HG03442 (cell line): Measurements from ENCODE around the gene CDC34.
A peak's percentile ranks its signal among the peaks of the same experiment; 100 is the strongest.

ENCODE experiments used
- ATAC-seq: cut with Tn5 transposase; IDR thresholded peaks from one replicate; pipeline ENCODE4 v1.9.1; 2021; ENCODE audit warnings: mild to moderate bottlenecking, moderate library complexity; ENCODE audit not compliant: unreplicated experiment

The CDC34 gene

GRCh38 chr19:497491-497868 lies 34.1 kb upstream of the CDC34 start:
- ATAC-seq: no peak

DNA sequence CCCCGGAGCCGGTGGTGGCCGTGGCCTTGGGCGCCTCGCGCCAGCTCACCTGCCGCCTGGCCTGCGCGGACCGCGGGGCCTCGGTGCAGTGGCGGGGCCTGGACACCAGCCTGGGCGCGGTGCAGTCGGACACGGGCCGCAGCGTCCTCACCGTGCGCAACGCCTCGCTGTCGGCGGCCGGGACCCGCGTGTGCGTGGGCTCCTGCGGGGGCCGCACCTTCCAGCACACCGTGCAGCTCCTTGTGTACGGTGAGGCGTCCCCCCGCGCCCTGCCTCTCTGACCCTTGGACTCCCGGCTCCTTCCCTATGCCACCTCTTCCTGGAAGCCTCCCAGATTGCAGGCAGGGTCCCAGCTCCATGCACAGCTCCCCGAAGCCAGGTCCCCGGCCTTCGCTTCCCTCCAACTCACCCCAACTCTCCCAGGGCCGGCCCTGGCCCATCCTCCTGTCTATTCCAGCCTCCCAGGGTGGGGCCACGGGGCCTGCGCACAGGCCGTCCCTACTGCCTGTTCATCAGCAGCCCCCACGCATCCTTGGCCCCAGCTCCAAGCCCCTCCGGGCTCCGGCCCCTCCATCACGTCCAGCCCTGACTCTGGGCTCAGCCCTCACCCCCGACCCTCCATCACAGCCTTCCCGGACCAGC lies 33.6 kb upstream of the CDC34 start:
- ATAC-seq: no peak

DNA sequence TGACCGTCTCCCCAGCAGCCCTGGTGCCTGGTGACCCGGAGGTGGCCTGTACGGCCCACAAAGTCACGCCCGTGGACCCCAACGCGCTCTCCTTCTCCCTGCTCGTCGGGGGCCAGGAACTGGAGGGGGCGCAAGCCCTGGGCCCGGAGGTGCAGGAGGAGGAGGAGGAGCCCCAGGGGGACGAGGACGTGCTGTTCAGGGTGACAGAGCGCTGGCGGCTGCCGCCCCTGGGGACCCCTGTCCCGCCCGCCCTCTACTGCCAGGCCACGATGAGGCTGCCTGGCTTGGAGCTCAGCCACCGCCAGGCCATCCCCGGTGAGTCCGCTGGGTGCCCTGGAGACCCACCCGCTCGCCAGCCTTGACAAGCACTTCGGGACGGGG lies 33.1 kb upstream of the CDC34 start:
- no peak for ATAC-seq

- ATAC-seq: no peak
Measured at GRCh38 chr19:498977-499623, 32.5 kb upstream of the CDC34 start.

GRCh38 chr19:501646-502045 lies 29.9 kb upstream of the CDC34 start:
- ATAC-seq: no peak

GRCh38 chr19:504616-505015 lies 26.9 kb upstream of the CDC34 start:
- no peak for ATAC-seq

- ATAC-seq: peak; percentile 60
Measured at GRCh38 chr19:506404-507285, 24.9 kb upstream of the CDC34 start.

GRCh38 chr19:507286-508203 lies 24.0 kb upstream of the CDC34 start, which contains the start of gene TPGS1:
Gene TPGS1 (plus strand): TSS chr19:507497. CDS start chr19:507507, 10 bp downstream.
- peak; percentile 58 for ATAC-seq

GRCh38 chr19:508204-509150 lies 23.1 kb upstream of the CDC34 start:
- no peak for ATAC-seq

DNA sequence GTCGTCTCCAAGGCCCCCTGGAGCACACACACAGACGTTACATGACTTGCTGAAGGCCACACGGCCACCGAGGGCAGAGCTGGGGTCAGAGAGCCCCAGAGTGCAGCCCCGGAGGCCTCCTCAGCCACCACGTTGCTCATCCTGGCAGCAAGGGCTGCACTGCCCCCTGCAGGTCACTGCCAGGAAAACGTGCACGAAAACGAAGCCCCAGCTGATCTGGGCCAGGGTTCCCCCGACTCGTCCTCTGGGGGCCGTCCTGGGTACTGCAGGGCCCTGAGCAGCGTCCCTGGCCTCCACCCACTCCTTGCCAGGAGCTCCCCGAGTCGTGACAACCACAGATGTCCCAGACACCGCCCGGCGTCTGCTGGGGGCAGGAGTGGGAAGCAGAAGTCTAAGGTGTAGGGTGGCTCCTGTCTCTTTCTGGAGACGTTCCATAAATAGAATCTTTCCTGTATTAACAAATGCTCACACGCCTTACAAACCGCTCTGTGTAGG lies 20.9 kb upstream of the CDC34 start:
- ATAC-seq: no peak

- no peak for ATAC-seq
Measured at GRCh38 chr19:511101-511851, 20.3 kb upstream of the CDC34 start.

GRCh38 chr19:512547-513365 lies 18.8 kb upstream of the CDC34 start:
- no peak for ATAC-seq

DNA sequence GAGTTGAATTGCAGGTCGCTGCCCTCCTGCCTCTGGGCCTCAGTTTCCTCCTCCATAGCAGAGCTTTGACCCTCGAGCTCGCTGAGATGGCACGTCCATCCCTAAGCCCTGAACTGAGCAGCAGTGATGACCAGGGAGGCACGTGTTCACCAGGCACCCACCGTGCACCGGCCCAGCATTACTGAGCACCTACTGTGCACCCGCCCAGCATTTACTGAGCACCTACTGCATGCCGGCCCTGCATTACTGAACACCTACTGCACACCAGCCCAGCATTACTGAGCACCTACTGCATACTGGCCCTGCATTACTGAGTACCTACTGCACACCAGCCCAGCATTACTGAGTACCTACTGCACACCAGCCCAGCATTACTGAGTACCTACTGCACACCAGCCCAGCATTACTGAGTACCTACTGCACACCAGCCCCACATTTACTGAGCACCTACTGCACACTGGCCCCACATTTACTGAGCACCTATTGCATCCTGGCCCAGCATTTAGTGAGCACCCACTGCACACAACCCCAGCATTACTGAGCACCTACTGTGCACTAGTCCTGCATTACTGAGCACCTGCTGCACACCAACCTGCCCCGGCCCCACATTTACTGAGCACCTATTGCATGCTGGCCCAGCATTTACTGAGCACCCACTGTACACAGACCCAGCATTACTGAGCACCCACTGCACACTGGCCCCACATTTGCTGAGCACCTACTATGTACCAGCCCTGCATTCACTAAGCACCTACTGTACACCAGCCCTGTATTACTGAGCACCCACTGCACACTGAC lies 18.0 kb upstream of the CDC34 start:
- ATAC-seq: no peak

DNA sequence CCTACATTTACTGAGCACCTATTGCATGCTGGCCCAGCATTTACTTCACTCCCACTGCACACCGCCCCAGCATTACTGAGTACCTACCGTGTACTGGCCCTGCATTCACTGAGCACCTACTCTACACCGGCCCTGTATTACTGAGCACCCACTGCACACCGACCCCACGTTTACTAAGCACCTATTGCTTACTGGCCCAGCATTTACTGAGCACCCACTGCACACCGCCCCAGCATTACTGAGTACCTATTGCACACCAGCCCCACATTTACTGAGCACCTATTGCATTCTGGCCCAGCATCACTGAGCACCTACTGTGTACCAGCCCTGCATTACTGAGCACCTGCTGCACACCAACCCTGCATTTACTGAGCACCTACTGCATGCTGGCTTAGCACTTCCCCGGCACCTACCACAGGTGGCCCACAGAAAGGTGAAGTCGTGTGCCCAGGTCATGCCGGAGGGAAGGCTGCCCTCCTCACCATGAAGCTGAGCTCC lies 17.3 kb upstream of the CDC34 start:
- no peak for ATAC-seq

DNA sequence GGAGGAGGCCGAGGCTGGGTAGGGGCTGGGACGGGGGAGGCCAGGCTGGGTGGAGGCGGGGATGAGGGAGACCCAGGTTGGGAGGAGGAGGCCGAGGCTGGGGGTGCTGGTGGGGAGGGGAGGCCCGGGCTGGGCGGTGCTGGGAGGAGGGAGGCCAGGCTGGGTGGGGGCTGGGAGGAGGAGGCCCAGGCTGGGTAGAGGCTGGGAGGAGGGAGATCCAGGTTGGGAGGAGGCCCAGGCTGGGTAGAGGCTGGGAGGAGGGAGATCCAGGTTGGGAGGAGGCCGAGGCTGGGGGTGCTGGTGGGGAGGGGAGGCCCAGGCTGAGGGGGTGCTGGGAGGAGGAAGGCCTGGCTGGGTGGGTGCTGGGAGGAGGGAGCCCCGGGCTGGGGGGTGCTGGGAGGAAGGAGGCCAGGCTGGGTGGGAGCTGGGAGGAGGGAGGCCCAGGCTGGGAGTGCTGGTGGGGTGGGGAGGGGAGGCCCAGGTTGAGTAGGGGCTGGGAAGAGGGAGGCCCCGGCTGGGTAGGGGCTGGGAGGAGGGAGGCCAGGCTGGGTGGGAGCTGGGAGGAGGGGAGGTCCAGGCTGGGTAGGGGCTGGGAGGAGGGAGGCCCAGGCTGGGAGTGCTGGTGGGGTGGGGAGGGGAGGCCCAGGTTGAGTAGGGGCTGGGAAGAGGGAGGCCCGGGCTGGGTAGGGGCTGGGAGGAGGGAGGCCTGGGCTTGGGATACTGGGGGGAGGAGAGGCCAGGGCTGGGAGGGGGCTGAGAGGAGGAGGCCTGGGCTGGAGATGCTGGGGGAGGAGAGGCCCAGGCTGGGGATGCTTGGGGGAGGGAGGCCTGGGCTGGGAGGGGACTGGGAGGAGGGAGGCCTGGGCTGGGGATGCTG lies 13.6 kb upstream of the CDC34 start:
- no peak for ATAC-seq
